Measurements from ENCODE around the gene INO80D.

DNA sequence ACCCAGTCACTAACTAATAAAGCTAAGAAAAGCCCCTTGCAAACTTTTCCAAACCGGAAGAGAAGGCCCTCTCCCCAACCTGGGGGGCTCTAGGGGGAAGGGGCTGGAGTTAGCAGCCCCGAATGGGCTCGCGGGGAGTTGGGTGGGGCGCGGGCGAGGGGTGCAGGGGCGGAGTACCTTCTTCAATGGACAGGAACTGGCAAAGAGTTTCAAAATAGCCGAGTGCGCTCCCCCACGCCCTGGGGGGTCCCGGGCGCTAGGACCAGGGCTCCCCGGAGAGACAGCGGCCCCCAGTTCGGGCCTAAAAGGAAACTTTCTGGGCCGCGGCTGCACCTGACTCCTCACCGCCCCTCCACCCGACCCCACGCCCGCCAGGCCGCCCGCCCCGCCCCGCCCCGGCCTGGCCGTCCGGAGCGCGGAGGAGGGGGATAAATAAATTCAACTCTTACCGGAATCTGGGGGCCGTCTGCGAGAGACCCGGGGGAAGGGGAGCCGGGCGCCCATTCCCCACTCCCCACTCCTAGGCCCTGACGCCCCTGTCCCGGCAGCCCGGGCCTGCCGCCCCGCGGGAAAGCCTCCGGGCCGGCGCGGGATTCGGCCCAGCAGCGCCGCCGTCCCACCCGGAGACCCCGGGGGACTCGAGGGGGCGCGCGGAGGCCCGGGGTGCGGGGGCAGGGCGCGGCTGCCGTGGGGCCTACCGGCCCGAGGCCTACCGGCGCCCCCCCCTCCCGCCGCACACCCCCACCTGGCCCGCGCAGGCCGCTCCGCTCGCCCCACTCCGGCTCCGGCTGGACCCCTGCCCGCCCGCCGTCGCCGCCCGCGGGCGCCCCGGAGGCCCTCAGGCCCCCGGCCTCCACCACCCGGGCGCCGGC lies 868 bp downstream of the INO80D start:
- TF ChIP-seq, protein P1, sequence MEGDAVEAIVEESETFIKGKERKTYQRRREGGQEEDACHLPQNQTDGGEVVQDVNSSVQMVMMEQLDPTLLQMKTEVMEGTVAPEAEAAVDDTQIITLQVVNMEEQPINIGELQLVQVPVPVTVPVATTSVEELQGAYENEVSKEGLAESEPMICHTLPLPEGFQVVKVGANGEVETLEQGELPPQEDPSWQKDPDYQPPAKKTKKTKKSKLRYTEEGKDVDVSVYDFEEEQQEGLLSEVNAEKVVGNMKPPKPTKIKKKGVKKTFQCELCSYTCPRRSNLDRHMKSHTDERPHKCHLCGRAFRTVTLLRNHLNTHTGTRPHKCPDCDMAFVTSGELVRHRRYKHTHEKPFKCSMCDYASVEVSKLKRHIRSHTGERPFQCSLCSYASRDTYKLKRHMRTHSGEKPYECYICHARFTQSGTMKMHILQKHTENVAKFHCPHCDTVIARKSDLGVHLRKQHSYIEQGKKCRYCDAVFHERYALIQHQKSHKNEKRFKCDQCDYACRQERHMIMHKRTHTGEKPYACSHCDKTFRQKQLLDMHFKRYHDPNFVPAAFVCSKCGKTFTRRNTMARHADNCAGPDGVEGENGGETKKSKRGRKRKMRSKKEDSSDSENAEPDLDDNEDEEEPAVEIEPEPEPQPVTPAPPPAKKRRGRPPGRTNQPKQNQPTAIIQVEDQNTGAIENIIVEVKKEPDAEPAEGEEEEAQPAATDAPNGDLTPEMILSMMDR (IDR thresholded peaks at IDR 0.05): no peak
- TF ChIP-seq POLR2A (IDR thresholded peaks at IDR 0.05): no peak
